ENCODE results near the gene RHOD. TPM values are rescaled to one million over a fixed set of nuclear protein-coding genes. Genes with fewer than 3 reads are reported as not detected.

Gene RHOD
- total and polyA plus RNA-seq, 2 experiments from 2014 or later: 43.3 to 77.6 TPM

DNA sequence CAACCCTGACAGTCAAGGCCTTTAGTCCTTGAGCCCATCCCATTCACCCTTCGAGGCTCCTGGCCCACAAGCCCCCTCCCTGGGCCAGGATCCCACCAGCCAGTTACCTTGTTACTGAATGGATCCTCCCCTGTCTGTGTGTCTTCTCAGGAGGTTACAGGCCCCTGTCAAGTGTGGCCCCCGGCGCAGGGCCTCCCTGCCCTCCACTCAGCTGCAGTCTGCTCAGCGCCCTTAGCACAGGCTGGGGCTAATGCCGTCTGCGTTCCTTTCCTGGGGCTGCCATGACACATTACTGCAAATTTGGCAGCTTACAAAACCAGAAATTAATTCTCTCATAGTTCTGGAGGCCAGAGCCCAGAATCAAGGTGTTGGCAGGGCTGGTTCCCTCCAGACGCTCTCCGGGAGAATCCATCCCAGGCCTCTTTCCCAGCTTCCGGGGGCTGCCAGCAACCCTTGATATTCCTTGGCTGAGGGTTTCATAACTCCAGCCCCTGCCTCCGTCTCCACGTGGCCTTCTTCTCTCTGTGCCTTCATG, 43.1 kb upstream of the RHOD start:
- no peaks in the 10 kb centered on the region for H3K4me1 ChIP-seq (ENCODE audit: insufficient read depth)
- WGBS (ENCODE audit: low lambda C conversion rate, missing lambda C conversion rate): 96% methylated on average over 11 of the region's 11 CpGs
- DNase-seq (ENCODE audit: low spot score): no peak
- no peaks in the 10 kb centered on the region for H3K9me3 ChIP-seq (ENCODE audit: low read depth)
- H3K36me3 ChIP-seq (replicated peaks; ENCODE audit: insufficient read depth, low read depth): no peaks in the 10 kb centered on the region
- no peak overlapping the region for H3K27ac ChIP-seq
- no peaks in the 10 kb centered on the region for H3K27me3 ChIP-seq
- H3K4me3 ChIP-seq: no peak overlapping the region
- no peaks in the 10 kb centered on the region for H3K9me2 ChIP-seq (replicated peaks; ENCODE audit: insufficient read depth)
- no peaks in the 10 kb centered on the region for H3K79me2 ChIP-seq
- H4K20me1 ChIP-seq (ENCODE audit: insufficient read depth, poor library complexity, severe bottlenecking): no peaks in the 10 kb centered on the region
- no peak overlapping the region for H3K4me2 ChIP-seq
- no peak overlapping the region for H2AFZ ChIP-seq
- TF ChIP-seq, protein P1, sequence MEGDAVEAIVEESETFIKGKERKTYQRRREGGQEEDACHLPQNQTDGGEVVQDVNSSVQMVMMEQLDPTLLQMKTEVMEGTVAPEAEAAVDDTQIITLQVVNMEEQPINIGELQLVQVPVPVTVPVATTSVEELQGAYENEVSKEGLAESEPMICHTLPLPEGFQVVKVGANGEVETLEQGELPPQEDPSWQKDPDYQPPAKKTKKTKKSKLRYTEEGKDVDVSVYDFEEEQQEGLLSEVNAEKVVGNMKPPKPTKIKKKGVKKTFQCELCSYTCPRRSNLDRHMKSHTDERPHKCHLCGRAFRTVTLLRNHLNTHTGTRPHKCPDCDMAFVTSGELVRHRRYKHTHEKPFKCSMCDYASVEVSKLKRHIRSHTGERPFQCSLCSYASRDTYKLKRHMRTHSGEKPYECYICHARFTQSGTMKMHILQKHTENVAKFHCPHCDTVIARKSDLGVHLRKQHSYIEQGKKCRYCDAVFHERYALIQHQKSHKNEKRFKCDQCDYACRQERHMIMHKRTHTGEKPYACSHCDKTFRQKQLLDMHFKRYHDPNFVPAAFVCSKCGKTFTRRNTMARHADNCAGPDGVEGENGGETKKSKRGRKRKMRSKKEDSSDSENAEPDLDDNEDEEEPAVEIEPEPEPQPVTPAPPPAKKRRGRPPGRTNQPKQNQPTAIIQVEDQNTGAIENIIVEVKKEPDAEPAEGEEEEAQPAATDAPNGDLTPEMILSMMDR (IDR thresholded peaks at IDR 0.05; ENCODE audit: poor library complexity): no peak
- TF ChIP-seq EZH2phosphoT487 (IDR thresholded peaks at IDR 0.05; ENCODE audit: low read depth, severe bottlenecking, unreplicated experiment) (no peak), EZH2 (IDR thresholded peaks at IDR 0.05; ENCODE audit: borderline replicate concordance) (no peak)

DNA sequence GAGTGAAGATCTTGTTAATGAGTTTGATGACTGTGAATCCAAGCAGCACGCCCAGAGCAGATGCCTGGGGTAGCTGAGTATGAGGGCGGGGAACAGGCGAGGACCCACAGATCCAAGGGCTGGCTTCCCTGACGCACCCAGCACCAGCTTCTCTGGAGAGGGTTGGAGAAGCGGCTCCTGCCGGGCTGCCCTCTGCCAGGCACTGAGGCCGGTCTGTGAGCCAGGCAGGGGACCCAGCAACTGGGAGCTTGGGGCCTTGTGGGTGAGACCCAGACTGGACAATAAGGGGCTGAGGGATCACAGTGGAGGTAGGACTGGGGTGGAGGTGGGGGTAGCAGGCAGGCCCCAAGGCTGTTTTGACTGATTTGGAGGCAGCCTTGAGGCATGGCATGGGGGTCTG, 42.3 kb upstream of the RHOD start:
- Histone ChIP-seq H3K9me3 (ENCODE audit: low read depth) (no peaks in the 10 kb centered on the region), H2AFZ (no peak overlapping the region), H3K9me2 (replicated peaks; ENCODE audit: insufficient read depth) (no peaks in the 10 kb centered on the region), H3K4me3 (no peak overlapping the region), H3K27me3 (no peaks in the 10 kb centered on the region), H3K4me2 (no peak overlapping the region), H3K4me1 (ENCODE audit: insufficient read depth) (no peaks in the 10 kb centered on the region), H3K27ac (no peak overlapping the region), H3K36me3 (replicated peaks; ENCODE audit: insufficient read depth, low read depth) (no peaks in the 10 kb centered on the region), H3K79me2 (no peaks in the 10 kb centered on the region), H4K20me1 (ENCODE audit: insufficient read depth, poor library complexity, severe bottlenecking) (no peaks in the 10 kb centered on the region)
- TF ChIP-seq EZH2 (IDR thresholded peaks at IDR 0.05; ENCODE audit: borderline replicate concordance) (no peak), EZH2phosphoT487 (IDR thresholded peaks at IDR 0.05; ENCODE audit: low read depth, severe bottlenecking, unreplicated experiment) (no peak)
- TF ChIP-seq, protein P1 (IDR thresholded peaks at IDR 0.05; ENCODE audit: poor library complexity): no peak
- no peak for DNase-seq (ENCODE audit: low spot score)
- 97% methylated on average over 7 of the region's 7 CpGs for WGBS (ENCODE audit: low lambda C conversion rate, missing lambda C conversion rate)

DNA sequence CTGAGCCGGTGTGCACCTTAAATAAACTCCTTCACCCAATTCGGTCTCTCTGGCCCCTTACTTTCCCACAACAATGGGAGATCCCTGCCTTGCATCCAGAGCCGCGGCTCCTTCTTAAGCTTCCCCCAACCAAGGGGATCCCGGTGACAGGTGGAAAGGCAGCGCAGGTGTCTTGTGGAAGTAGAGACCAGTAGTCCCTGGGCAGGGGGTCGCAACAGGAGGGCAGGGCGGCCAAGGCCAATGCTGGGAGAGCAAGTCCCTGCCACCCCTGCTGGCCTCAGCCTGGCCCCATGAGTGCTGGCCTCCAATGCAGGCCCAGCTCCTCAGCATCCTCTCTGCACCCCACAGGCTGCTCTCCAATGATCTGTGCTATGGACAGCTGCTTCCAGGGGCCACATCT, 41.6 kb upstream of the RHOD start:
- H2AFZ ChIP-seq: no peak overlapping the region
- no peaks in the 10 kb centered on the region for H3K79me2 ChIP-seq
- DNase-seq (ENCODE audit: low spot score): no peak
- H3K4me3 ChIP-seq: no peak overlapping the region
- no peaks in the 10 kb centered on the region for H3K4me1 ChIP-seq (ENCODE audit: insufficient read depth)
- no peaks in the 10 kb centered on the region for H3K27me3 ChIP-seq
- H3K4me2 ChIP-seq: no peak overlapping the region
- no peaks in the 10 kb centered on the region for H3K36me3 ChIP-seq (replicated peaks; ENCODE audit: insufficient read depth, low read depth)
- no peak overlapping the region for H3K27ac ChIP-seq
- no peak for TF ChIP-seq EZH2 (IDR thresholded peaks at IDR 0.05; ENCODE audit: borderline replicate concordance)
- no peak for TF ChIP-seq EZH2phosphoT487 (IDR thresholded peaks at IDR 0.05; ENCODE audit: low read depth, severe bottlenecking, unreplicated experiment)
- TF ChIP-seq, protein P1 (IDR thresholded peaks at IDR 0.05; ENCODE audit: poor library complexity): no peak
- H3K9me3 ChIP-seq (ENCODE audit: low read depth): no peaks in the 10 kb centered on the region
- H3K9me2 ChIP-seq (replicated peaks; ENCODE audit: insufficient read depth): no peaks in the 10 kb centered on the region
- no peaks in the 10 kb centered on the region for H4K20me1 ChIP-seq (ENCODE audit: insufficient read depth, poor library complexity, severe bottlenecking)
- 93% methylated on average over 8 of the region's 8 CpGs for WGBS (ENCODE audit: low lambda C conversion rate, missing lambda C conversion rate)

All from hepatocyte (in vitro differentiated cells).